ENCODE measurements around the gene VPS13D. TPM values are rescaled to one million over a fixed set of nuclear protein-coding genes. Genes with fewer than 3 reads are reported as not detected.

Gene VPS13D
- total and polyA plus RNA-seq, 2 of the 4 experiments (the other 2 are of a cell fraction): 9.0 to 16.3 TPM

DNA sequence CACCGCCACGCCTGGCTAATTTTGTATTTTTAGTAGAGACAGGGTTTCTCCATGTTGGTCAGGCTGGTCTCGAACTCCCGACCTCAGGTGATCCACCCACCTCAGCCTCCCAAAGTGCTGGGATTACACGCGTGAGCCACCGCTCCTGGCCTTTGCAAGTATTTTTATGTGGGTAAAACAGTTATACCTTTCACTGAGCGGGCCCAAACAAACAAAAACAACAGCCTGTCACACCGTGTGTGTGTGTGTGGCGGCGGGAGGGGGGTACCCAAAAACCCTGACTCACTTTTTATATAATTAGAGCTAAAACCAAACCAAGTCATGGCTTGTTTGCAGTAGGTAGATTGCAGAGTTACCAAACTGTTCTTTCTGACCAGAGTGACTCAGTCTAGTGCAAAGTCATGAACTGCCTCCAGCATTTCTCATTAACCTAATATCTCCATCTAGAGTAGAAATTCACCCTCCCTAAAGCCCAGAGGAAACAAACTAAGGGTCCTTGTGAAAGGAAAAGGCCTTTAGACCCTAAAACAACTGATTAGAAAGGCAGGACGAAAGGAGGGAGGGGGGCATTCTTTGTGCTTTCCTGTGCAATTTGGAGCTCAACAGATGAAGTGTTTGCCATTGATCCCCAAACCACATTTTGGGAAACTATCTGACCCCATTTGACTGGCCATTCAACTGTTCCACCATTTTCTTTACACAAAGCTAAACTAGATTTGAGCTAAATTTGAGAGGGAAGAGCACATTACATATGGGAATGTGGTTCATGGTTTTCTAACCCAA is 207.2 kb downstream of the VPS13D start:
- Histone ChIP-seq H3K9me3 (ENCODE audit: control insufficient read depth, insufficient read depth, low read length) (no peaks in the 10 kb centered on the region), H2AFZ (replicated peaks; ENCODE audit: low read length, poor library complexity) (no peak overlapping the region), H3K56ac (ENCODE audit: extremely low read depth, insufficient read depth, low read length) (no peak overlapping the region), H3K79me1 (ENCODE audit: low read depth in 1 of 2, low read length in 2 of 2) (peaks cover 9 to 17% of the 10 kb centered on the region in 2 experiments; a peak in 3 of 4 replicates), H2BK15ac (ENCODE audit: low read depth, low read length) (peak overlapping the region; percentile 31; the same call in 2 of the 3 replicates), H3K4me2 (ENCODE audit: low read depth, low read length) (peak overlapping the region; percentile 32; the same call in 1 of the 2 replicates), H3K4me3 (ENCODE audit: insufficient read depth, low read depth, low read length) (no peak overlapping the region), H2BK20ac (ENCODE audit: low read depth, low read length) (peak overlapping the region; percentile 73), H3K36me3 (ENCODE audit: control insufficient read depth, insufficient read depth, low read length) (peaks cover 2% of the 10 kb centered on the region; the same call in 1 of the 2 replicates), H3K14ac (replicated peaks; ENCODE audit: low read depth, low read length) (peak overlapping the region; percentile 54), H2BK120ac (ENCODE audit: low read depth, low read length) (peak overlapping the region; percentile 87), H4K8ac (ENCODE audit: low read depth in 2 of 2, low read length in 2 of 2) (peak overlapping the region in 1 of 2 experiments; percentile 82; a peak in 3 of 4 replicates), H3K9me1 (ENCODE audit: insufficient read depth, low read length) (peaks cover 9% of the 10 kb centered on the region; the same call in 1 of the 2 replicates), H3K9ac (ENCODE audit: low read depth, low read length) (no peak overlapping the region), H2BK5ac (ENCODE audit: low read depth, low read length, poor library complexity, severe bottlenecking) (peak overlapping the region; percentile 82), H3K18ac (ENCODE audit: low read depth, low read length) (peak overlapping the region; percentile 91; the same call in 1 of the 2 replicates), H3K4me1 (ENCODE audit: control insufficient read depth, insufficient read depth, low read length) (peaks cover 25% of the 10 kb centered on the region), H3K23ac (ENCODE audit: low read depth, low read length) (peak overlapping the region; percentile 54; the same call in 1 of the 2 replicates), H3K4ac (ENCODE audit: low read depth, low read length) (peak overlapping the region; percentile 61), H4K91ac (ENCODE audit: insufficient read depth, low read depth, low read length) (peak overlapping the region; percentile 87), H4K5ac (ENCODE audit: low read depth, low read length) (peak overlapping the region; percentile 88; the same call in 1 of the 2 replicates), H2AK5ac (ENCODE audit: low read depth, low read length) (peak overlapping the region; percentile 72; the same call in 1 of the 2 replicates), H3K27ac (ENCODE audit: insufficient read depth, low read length) (no peak overlapping the region), H4K20me1 (ENCODE audit: insufficient read depth, low read length) (no peaks in the 10 kb centered on the region), H3K27me3 (ENCODE audit: control insufficient read depth, insufficient read depth, low read length) (no peaks in the 10 kb centered on the region), H2AK9ac (replicated peaks; ENCODE audit: low read depth, low read length, poor library complexity) (no peak overlapping the region)
- DNase-seq: peak; percentile 84
- no TSS peak for BruUV-seq (replicated peaks)
- ChIA-PET CTCF (no interaction called here), POLR2A (ENCODE audit: unreplicated experiment) (no interaction called here)
- in situ Hi-C loops (cut with MboI; ENCODE audit: low sequenced_read_pairs): no loop called here
- dilution Hi-C loops (cut with HindIII; ENCODE audit: low sequenced_read_pairs, unreplicated experiment): no loop called here
- intact Hi-C loops (cut with micrococcal nuclease): no loop called here
- WGBS, 2 experiments (ENCODE audit: extremely low coverage in 2 of 2, insufficient read length in 1 of 2): no CpG with 5 or more reads among the region's 12 CpGs
- ATAC-seq (ENCODE audit: low read depth): peak; percentile 81
- TF ChIP-seq BHLHE40 (IDR thresholded peaks at IDR 0.05; ENCODE audit: low read depth, low read length) (0 out of 2 replicates have a peak, but pooled peaks have one; percentile 5), POLR2A (IDR thresholded peaks at IDR 0.05; ENCODE audit: low read depth, low read length) (no peak), SMC3 (IDR thresholded peaks at IDR 0.05; ENCODE audit: low read depth, low read length) (no peak), NFE2L2 (IDR thresholded peaks at IDR 0.05; ENCODE audit: low read depth, low read length) (peak; percentile 57), MAZ (IDR thresholded peaks at IDR 0.05; ENCODE audit: borderline replicate concordance, low read depth, low read length) (no peak), FOS (IDR thresholded peaks at IDR 0.05; ENCODE audit: low read depth, low read length) (peak; percentile 71), MXI1 (IDR thresholded peaks at IDR 0.05; ENCODE audit: borderline replicate concordance, low read depth, low read length) (no peak), RAD21 (IDR thresholded peaks at IDR 0.05; ENCODE audit: low read length) (no peak), CHD1 (IDR thresholded peaks at IDR 0.05; ENCODE audit: low read depth, low read length) (no peak), CEBPB (IDR thresholded peaks at IDR 0.05; ENCODE audit: low read depth, low read length) (peak; percentile 64), RCOR1 (IDR thresholded peaks at IDR 0.05; ENCODE audit: insufficient replicate concordance, low read length) (no peak), MAFK (IDR thresholded peaks at IDR 0.05; ENCODE audit: low read depth, low read length) (no peak; the same call in 1 of the 2 replicates), RFX5 (IDR thresholded peaks at IDR 0.05; ENCODE audit: low read depth, low read length) (no peak)
- TF ChIP-seq, protein P1, sequence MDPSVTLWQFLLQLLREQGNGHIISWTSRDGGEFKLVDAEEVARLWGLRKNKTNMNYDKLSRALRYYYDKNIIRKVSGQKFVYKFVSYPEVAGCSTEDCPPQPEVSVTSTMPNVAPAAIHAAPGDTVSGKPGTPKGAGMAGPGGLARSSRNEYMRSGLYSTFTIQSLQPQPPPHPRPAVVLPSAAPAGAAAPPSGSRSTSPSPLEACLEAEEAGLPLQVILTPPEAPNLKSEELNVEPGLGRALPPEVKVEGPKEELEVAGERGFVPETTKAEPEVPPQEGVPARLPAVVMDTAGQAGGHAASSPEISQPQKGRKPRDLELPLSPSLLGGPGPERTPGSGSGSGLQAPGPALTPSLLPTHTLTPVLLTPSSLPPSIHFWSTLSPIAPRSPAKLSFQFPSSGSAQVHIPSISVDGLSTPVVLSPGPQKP (IDR thresholded peaks at IDR 0.05; ENCODE audit: borderline replicate concordance, low read depth, low read length): no peak
- TF ChIP-seq, protein P2, sequence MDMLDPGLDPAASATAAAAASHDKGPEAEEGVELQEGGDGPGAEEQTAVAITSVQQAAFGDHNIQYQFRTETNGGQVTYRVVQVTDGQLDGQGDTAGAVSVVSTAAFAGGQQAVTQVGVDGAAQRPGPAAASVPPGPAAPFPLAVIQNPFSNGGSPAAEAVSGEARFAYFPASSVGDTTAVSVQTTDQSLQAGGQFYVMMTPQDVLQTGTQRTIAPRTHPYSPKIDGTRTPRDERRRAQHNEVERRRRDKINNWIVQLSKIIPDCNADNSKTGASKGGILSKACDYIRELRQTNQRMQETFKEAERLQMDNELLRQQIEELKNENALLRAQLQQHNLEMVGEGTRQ (IDR thresholded peaks at IDR 0.05; ENCODE audit: low read depth, low read length): no peak
